Stimulated activated memory B cell treated with anti-CD40 and anti-IgM and Interleukin-4, amounts not matched to agents 10 μg/mL and 1 μg/mL and 100 μg/mL, for 72 hours (primary cell): ENCODE measurements around the gene ZBTB42.

Source experiments
- ATAC-seq: fragments of 150-1000 bp; cut with Tn5 transposase; 2 replicates; pipeline ENCODE4 v1.10.0; 2021
- H3K27ac Mint-ChIP-seq: one replicate; pipeline ENCODE4 v1.8.0; 2022; ENCODE audit warnings: mild to moderate bottlenecking, mixed read lengths
- H3K27me3 Mint-ChIP-seq: one replicate; pipeline ENCODE4 v1.8.0; 2022; ENCODE audit warnings: mixed read lengths
- H3K36me3 Mint-ChIP-seq: one replicate; pipeline ENCODE4 v1.8.0; 2022; ENCODE audit warnings: mixed read lengths
- H3K4me1 Mint-ChIP-seq: one replicate; pipeline ENCODE4 v1.8.0; 2022; ENCODE audit warnings: mixed read lengths
- H3K4me3 Mint-ChIP-seq: one replicate; pipeline ENCODE4 v1.8.0; 2022; ENCODE audit warnings: mild to moderate bottlenecking, moderate library complexity, mixed read lengths
- H3K9me3 Mint-ChIP-seq: one replicate; pipeline ENCODE4 v1.8.0; 2022; ENCODE audit warnings: mixed read lengths

ZBTB42 gene

DNA sequence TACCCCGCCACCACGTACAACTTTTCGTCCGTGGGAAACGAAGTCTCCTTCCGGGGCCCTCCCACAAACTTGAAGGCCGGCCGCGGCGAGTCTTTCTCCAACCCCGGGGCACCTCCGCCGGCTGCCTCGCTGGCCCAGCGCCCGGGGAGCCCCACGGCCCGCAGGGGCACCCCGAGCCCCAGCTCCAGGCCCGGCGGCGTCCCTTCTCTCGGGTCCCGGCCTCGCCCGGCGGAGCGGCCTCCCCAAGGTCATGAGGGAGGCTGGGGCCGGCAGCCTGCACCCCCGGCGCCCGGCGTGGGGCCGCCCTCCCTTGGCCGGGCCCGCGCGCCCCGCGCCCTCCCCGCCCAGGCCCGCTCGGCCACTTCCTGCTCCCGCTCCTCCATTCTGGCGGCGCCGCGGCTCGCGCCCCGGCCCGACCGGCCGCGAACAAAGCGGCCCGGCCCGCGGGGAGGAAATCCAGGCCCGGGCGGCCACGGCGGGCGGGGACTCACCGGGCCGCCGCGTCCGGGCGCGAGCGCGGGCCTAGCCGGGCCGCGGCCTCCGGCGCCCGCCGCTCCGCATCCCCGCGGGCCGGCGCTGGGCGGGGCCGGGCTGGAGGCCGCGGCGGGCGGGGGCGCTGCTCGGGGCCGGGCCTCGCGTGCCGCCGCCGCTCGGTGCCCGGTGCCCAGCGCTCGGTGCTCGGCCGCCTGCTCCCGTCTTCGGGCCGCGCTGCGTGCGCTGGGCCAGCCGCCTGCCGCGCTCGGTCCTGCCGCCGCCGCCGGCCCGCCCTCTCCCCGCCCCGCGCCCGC lies 5.7 kb upstream of the ZBTB42 start, which contains the start of gene AKT1:
TSS of gene AKT1 (minus strand) at position 756 of the 788 bp plus-strand sequence. CDS start 3,105 bp downstream, outside the sequence.
- Mint-ChIP-seq H3K4me3 (peak within 1 kb of the TSS; percentile 85), H3K4me1 (peaks cover 77% of the 10 kb centered on the region), H3K9me3 (no peaks in the 10 kb centered on the region), H3K27ac (peak within 1 kb of the TSS; percentile 82), H3K27me3 (no peaks in the 10 kb centered on the region), H3K36me3 (peaks cover 7% of the 10 kb centered on the region)
- peak; percentile 60 for ATAC-seq

DNA sequence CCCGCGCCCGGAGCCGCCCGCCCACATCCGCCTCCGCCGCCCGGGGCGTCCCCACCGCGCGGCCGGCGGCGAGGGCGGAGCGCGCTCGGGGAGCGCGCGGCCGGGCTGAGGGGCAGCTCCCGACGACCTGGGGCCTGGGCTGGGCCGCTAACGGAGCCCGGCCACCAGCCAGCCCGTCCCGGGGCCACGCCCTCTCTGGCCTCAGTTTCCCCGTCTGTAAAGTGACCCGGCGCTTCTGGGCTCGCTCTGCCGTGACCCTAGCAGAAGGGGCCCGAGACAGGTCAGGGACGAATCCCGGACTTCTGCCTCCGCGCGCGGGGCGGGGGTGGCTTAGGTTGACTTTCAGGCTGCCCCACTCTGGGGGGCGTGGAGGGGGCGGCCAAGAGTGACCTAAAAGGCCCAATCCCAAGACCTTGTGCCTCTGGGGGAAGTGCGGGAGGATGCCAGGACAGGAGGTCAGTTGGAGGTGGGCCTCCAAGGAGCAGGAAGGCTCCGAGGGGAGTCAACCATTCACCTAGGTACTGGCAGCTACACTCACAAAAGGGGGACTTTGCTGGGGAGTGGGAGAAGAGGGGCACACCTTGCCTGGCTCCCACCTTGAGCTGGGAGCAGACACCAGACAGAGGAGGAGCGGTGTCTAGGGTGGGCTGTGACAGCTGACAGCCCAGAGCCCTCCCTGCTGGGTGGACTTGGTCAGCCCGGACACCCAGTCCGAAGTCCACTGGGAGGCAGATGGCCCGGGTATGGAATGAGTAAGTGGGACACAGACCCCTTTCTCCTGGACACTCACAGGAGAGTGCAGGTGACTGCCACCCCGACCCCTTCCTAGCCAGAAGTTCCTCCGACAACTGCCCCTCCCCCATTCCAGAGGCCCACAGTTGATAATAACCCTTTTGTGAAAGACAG lies 4.9 kb upstream of the ZBTB42 start:
- no peaks in the 10 kb centered on the region for H3K27me3 Mint-ChIP-seq
- peaks cover 74% of the 10 kb centered on the region for H3K4me1 Mint-ChIP-seq
- H3K27ac Mint-ChIP-seq: peak overlapping the region; percentile 82
- peak; percentile 62 for ATAC-seq
- peaks cover 7% of the 10 kb centered on the region for H3K36me3 Mint-ChIP-seq
- peak overlapping the region; percentile 75 for H3K4me3 Mint-ChIP-seq
- H3K9me3 Mint-ChIP-seq: no peaks in the 10 kb centered on the region

DNA sequence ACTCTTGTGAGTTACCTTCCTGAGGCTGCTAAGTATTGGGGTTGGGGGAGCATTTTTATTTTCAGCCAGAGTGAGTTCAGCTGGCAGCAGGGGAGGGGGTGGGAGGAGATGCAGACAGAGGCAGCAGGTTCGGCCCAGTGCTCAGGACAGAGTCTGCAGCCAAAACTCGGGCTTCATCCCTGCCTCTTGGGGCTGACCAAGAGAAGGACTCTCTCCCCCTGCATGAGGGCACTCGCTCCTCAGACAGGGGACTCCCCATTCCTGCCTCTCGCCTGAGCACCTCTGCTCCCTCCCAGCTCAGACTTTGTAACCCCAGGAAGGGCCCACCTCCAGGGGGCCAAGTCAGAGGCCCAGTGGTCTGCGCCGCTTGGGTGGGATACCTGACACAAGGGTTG lies 4.2 kb upstream of the ZBTB42 start:
- H3K36me3 Mint-ChIP-seq: peaks cover under 1% of the 10 kb centered on the region
- H3K27ac Mint-ChIP-seq: peak overlapping the region; percentile 82
- no peak for ATAC-seq
- H3K4me1 Mint-ChIP-seq: peaks cover 74% of the 10 kb centered on the region
- no peaks in the 10 kb centered on the region for H3K27me3 Mint-ChIP-seq
- H3K9me3 Mint-ChIP-seq: no peaks in the 10 kb centered on the region
- peak overlapping the region; percentile 75 for H3K4me3 Mint-ChIP-seq

DNA sequence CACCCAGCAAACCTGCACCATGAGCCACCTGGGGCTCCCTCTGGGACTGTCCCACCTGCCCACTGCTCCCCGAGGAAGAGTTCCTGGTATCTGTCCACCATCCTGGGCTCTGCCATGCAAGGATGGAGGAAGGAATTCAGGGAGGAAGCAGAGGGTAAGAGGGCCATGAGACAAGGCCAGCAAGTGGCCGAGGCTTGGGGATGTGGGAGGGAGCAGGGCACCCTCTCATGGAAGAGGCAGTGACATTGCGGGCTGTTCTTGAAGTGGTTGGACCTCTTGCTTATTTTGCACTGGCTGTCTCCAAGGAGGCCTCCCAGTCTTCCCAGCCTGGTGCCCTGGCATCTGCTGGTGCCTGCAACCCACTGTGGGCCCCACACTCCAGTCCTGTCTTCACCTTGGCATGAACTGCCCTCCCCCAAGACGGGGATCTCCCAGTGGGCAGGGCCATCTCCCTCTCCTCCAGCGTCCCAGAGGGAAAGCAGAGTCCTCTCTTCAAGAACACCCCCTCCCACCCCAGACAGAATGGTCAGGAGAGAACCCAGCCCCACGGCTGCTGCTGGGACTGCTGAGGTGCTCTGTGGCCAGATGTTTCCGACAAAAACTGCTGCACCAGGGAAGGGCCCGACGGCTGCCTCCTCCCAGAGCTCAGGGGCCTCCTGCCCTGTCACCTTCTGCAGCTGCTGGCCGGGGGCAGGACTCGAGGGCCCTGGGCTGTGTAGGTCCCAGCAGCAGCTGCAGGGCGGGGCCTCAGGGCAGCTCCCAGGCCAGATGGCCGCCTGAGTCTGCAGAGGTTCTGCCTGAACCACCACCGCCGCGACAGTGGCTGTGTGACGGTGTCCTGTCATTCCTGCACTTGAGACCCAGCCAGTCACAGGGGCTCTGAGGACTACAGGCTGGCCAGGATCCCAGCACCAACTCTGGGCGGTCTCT lies 3.5 kb upstream of the ZBTB42 start:
- ATAC-seq: no peak
- H3K9me3 Mint-ChIP-seq: no peaks in the 10 kb centered on the region
- peaks cover 76% of the 10 kb centered on the region for H3K4me1 Mint-ChIP-seq
- H3K36me3 Mint-ChIP-seq: no peaks in the 10 kb centered on the region
- no peaks in the 10 kb centered on the region for H3K27me3 Mint-ChIP-seq
- peak overlapping the region; percentile 39 for H3K4me3 Mint-ChIP-seq
- peak overlapping the region; percentile 82 for H3K27ac Mint-ChIP-seq

DNA sequence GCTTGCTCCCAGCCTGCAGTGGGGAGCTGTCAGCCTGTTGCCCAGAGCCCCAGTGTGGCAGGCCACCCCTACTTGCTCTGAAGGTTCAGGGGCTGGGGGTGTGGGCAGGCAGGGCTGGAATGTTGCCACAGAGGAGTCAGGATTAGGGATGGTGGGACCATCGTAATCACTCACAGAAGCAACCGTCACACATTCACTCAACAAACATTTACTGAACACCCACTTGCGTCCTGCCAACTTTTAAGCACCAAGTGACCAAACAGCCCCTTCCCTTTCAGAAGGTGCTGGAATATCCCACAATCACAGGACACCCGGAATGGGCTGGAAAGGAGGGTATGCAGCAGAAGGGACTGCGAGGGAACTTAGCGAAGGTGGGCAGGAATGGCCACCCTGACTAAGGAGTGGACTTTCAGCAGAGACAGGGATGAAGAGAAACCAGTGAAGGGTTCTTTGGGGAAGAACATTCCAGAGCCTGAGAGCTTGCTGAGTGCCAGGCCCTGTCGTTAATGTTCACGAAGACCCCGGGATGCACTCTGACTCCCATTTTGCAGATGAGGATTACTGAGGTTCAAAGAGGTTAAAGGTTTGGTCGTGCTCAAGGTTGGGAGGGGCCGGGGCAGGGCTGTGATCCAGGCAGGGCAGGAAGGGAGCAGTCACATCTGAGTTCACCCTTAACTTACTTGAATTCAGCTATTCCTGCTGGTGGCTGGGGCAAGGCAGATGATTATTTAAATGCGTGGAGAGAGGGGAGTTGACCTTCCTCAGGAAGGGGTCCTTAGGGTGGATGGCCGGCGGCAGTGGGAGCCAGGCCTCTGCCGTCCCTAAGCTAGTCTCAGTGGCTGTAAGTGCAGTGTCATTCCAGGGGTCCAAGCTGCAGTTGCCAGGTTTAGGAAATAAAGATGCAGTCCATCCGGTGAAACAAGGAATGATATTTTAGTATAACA lies 2.3 kb upstream of the ZBTB42 start:
- no peaks in the 10 kb centered on the region for H3K36me3 Mint-ChIP-seq
- H3K4me3 Mint-ChIP-seq: no peak overlapping the region
- H3K4me1 Mint-ChIP-seq: peaks cover 70% of the 10 kb centered on the region
- H3K27ac Mint-ChIP-seq: peak overlapping the region; percentile 40
- H3K9me3 Mint-ChIP-seq: no peaks in the 10 kb centered on the region
- H3K27me3 Mint-ChIP-seq: no peaks in the 10 kb centered on the region
- no peak for ATAC-seq

DNA sequence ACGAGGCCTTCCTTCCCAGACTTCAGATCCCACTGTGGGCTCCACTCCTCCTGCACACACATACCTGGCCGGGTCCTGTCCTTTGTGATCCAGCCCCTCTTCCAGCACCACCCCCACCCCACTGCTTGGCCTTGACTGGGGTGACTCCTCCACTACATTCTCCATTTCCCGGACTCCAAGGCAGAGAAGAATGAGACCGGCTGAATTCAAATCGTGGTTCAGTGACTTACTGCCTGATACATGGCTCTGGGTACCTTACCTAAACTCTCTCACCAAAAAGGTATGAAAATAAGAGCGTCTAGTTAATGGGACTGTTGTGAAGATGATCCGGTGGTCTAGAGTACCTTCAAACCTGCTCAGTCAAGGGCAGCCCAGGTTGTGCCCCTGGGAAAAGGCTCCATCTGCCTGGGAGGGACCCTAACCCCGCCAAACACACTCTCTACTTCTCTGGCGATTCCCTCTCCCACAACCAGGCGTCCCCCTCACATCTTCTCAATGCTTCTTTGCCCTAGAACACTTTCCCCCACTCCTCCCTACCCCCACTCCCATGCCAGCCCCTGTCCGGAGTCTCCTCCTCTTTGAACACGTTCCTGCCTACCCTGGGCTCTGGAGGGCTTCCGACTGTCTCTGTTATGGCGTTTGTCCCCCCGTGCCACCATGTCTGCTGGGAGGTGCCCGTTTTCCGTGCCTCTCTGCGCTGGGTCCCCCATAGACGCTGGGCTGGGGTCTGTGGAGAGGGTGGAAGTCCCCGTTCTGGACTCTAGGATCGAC lies 1.5 kb upstream of the ZBTB42 start:
- H3K36me3 Mint-ChIP-seq: no peaks in the 10 kb centered on the region
- H3K27ac Mint-ChIP-seq: peak overlapping the region; percentile 40
- no peaks in the 10 kb centered on the region for H3K9me3 Mint-ChIP-seq
- no peaks in the 10 kb centered on the region for H3K27me3 Mint-ChIP-seq
- ATAC-seq: no peak
- peaks cover 70% of the 10 kb centered on the region for H3K4me1 Mint-ChIP-seq
- peak overlapping the region; percentile 62 for H3K4me3 Mint-ChIP-seq

DNA sequence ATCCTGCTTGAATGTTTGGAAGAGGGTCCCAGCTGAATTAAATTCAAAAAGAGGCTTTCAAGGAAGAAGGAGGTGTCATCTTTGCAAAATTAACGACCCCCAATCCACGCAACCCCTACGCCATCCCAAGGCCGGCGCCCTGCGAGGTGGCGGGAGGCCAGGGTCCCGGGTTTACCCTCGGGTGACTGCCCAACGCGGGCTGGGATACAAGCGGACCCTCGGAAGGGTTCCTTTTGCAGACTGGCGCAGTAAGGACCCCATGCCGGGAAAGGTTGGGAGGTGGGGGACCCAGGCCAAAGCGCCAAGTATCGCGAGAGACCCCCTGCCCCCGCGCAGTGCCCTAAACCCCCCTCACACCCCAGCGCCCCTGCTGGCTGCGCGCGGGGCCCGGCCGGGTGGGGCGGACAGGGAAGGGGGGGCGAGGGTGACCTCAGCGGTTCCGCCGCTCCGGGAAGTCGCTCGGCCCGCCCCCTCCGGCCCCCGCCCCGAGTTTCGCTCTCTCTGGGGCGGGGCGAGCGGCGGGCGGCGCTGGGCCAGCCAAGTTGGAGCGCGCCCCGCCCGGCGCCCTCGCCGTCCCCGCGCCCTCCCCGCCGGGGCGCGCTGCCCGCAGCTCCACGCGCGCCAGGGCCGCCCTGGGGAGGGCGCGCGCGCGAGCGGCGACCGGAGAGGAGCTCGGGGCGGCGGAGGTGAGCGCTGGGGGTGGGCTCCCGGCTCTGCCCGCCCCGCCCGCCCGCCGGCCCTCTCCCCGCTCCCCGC lies 708 bp upstream of the ZBTB42 start:
- H3K36me3 Mint-ChIP-seq: no peaks in the 10 kb centered on the region
- no peaks in the 10 kb centered on the region for H3K27me3 Mint-ChIP-seq
- peaks cover 71% of the 10 kb centered on the region for H3K4me1 Mint-ChIP-seq
- peak; percentile 81 for ATAC-seq
- no peaks in the 10 kb centered on the region for H3K9me3 Mint-ChIP-seq
- peak overlapping the region; percentile 62 for H3K4me3 Mint-ChIP-seq
- peak overlapping the region; percentile 40 for H3K27ac Mint-ChIP-seq

DNA sequence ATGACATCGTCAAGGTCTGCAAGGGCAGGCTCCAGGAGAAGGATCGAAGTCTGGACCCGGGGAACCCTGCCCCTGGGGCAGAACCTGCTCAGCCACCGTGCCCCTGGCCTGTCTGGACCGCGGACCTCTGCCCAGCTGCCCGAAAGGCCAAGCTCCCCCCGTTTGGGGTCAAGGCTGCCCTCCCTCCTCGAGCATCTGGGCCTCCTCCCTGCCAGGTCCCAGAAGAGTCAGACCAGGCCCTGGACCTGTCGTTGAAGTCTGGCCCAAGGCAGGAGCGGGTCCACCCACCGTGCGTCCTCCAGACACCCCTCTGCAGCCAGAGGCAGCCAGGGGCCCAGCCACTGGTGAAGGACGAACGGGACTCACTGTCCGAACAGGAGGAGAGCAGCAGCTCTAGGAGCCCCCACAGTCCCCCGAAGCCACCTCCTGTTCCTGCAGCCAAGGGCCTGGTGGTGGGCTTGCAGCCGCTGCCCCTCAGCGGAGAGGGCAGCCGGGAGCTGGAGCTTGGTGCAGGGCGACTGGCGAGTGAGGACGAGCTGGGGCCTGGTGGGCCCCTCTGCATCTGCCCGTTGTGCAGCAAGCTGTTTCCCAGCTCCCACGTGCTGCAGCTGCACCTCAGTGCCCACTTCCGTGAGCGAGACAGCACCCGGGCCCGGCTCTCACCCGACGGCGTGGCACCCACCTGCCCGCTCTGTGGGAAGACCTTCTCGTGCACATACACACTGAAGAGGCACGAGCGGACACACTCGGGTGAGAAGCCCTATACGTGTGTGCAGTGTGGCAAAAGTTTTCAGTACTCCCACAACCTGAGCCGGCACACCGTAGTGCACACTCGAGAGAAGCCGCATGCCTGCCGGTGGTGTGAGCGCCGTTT lies 856 bp downstream of the ZBTB42 start:
- H3K4me1 Mint-ChIP-seq: peaks cover 64% of the 10 kb centered on the region
- H3K4me3 Mint-ChIP-seq: peak overlapping the region; percentile 94
- peak overlapping the region; percentile 75 for H3K27ac Mint-ChIP-seq

DNA sequence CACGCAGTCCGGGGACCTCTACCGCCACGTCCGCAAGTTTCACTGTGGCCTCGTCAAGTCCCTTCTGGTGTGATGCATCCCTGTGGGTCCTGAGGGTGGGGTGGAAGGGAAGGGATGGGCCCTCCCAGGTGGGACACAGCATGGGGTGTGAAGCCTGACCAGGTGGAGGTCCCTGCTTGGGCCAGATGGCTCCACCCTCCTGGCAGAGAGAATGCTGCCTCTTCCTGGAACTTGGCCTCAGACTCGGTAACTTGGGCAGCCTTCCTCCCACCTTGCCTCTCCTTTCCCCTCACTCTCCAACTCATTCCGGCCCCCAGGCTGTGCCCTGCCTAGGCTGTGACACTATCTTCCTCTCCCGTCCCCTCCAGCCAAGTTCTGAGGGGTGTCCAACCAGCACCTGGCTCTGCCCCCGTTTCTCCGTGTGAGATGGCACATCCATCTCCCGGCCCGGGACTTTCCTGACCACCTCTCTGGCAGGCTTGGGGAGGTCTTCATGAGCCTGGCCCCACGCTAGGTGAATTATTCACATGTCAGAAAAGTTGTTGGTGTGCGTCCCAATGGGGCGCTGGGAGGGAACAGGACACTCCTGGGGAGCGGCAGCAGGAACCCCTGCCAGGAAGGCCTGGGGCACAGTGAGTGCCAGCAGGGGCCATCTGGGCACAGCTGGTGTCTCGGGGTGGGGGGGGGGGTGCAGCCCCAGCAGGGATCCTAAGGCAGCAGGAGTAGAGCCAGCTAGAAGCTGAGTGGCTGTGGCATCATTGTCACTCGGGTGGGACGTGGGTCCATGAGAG lies 1.7 kb downstream of the ZBTB42 start:
- H3K27ac Mint-ChIP-seq: no peak overlapping the region
- H3K4me3 Mint-ChIP-seq: peak overlapping the region; percentile 50
- no peaks in the 10 kb centered on the region for H3K36me3 Mint-ChIP-seq
- no peaks in the 10 kb centered on the region for H3K9me3 Mint-ChIP-seq
- H3K27me3 Mint-ChIP-seq: no peaks in the 10 kb centered on the region
- ATAC-seq: no peak
- H3K4me1 Mint-ChIP-seq: peaks cover 59% of the 10 kb centered on the region

More for the DNA sequence above, 856 bp downstream of the ZBTB42 start:
- no peaks in the 10 kb centered on the region for H3K9me3 Mint-ChIP-seq
- ATAC-seq: no peak
- no peaks in the 10 kb centered on the region for H3K27me3 Mint-ChIP-seq
- no peaks in the 10 kb centered on the region for H3K36me3 Mint-ChIP-seq

DNA sequence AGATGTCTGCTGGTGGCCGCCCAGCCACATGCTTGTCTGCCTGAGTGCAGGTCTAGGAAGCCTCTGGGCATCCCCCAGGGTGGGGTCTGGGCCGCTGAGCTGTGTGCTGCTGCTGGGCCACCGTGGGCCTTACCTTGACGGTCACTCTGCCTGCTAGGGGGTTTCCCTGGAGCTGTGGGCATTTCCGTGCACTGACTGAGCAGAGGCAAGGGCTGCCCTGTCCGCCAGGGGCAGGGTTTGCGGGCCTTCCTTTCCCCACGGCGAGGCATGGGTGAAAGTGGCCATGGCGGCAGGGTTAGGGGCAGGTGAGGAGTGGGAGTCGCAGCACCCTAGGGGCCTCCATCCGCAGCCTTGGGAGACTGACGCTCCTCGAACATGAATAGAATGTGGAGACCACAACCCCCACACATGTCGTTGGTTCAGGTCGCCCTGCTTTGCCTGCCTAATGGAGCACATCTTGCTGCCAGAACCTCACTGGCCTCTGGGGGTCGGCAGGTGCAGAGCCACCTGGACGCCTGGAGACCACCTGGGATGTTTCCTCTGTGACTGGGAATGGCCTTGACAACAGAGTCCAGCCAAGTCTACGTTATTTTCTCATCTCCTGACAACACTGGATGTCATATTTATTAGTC lies 2.5 kb downstream of the ZBTB42 start:
- Mint-ChIP-seq H3K4me1 (peaks cover 52% of the 10 kb centered on the region), H3K9me3 (no peaks in the 10 kb centered on the region), H3K27ac (no peak overlapping the region), H3K4me3 (no peak overlapping the region), H3K36me3 (no peaks in the 10 kb centered on the region), H3K27me3 (no peaks in the 10 kb centered on the region)
- ATAC-seq: no peak

DNA sequence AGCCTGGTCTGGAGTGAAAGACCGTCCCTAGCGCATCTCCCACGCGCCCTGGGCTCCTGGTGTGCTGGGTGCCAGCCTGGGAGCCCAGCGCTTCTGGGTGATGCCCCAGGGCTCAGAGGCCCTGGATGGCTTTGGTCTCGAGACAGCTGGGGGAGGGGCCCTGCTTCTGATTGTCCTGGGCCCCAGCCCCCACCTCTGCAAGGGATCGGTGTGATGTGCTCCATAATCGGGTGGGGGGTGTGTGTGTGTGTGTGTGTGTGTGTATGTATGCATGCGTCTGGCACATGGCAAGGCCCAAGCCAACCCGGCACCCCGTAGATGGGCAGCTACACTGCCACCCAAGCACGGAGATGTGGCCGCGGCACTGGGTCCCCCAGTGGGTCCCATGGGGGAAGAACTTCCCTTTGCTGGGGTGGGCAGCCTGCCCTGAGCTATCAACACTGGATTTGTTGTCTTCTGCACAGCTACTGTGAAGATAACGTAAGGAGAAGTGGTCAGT lies 3.1 kb downstream of the ZBTB42 start:
- no peaks in the 10 kb centered on the region for H3K27me3 Mint-ChIP-seq

More for the DNA sequence above, 3.1 kb downstream of the ZBTB42 start:
- no peak for ATAC-seq
- Mint-ChIP-seq H3K4me1 (peaks cover 47% of the 10 kb centered on the region), H3K4me3 (no peak overlapping the region), H3K27ac (no peak overlapping the region), H3K9me3 (no peaks in the 10 kb centered on the region), H3K36me3 (no peaks in the 10 kb centered on the region)
